HepG2 (cell line): Measurements from ENCODE around the gene POC1B. TPM values are rescaled to one million over a fixed set of nuclear protein-coding genes. Genes with fewer than 3 reads are reported as not detected.

Experiments used
- DNMT3B ChIP-seq: conservative IDR thresholded peaks from 2 replicates; pipeline ENCODE4 v1.6.1; 2016; ENCODE audit warnings: missing biosample characterization, control low read depth
- DR1 ChIP-seq: sonication (generic); formaldehyde crosslinking; IDR thresholded peaks from 2 replicates; pipeline ENCODE4 v1.8.0; 2021; ENCODE audit warnings: mild to moderate bottlenecking, missing genetic modification reagents, inconsistent platforms
- GATAD2A ChIP-seq: IDR thresholded peaks from 2 replicates; pipeline ENCODE4 v1.6.1; 2016
- HMGXB4 ChIP-seq, 2 experiments: sonication (generic) in 1 of 2; formaldehyde crosslinking in 1 of 2; IDR thresholded peaks; 2 replicates each; pipeline versions ENCODE4 v1.4.0 to v1.6.1; 2018 to 2020; ENCODE audit warnings: missing genetic modification reagents in 2 of 2, borderline replicate concordance in 1 of 2, low read depth in 1 of 2, mild to moderate bottlenecking in 1 of 2, missing biosample characterization in 1 of 2
- JUNB ChIP-seq: sonication (generic); formaldehyde crosslinking; IDR thresholded peaks from 2 replicates; pipeline ENCODE4 v1.8.0; 2022; ENCODE audit warnings: missing genetic modification reagents, mild to moderate bottlenecking, borderline replicate concordance
- MTF1 ChIP-seq: sonication (generic); formaldehyde crosslinking; IDR thresholded peaks from 2 replicates; pipeline ENCODE4 v1.5.0; 2020; ENCODE audit warnings: missing genetic modification reagents
- NFKBIZ ChIP-seq: IDR thresholded peaks from 2 replicates; pipeline ENCODE4 v1.6.1; 2018; ENCODE audit warnings: missing genetic modification reagents, missing compliant biosample characterization
- PHF21A ChIP-seq: sonication (generic); formaldehyde crosslinking; IDR thresholded peaks from 2 replicates; pipeline ENCODE4 v1.5.0; 2020; ENCODE audit warnings: mild to moderate bottlenecking, missing genetic modification reagents
- REL ChIP-seq: sonication (generic); formaldehyde crosslinking; conservative IDR thresholded peaks from 2 replicates; pipeline ENCODE4 v1.8.0; 2022; ENCODE audit warnings: mild to moderate bottlenecking, missing genetic modification reagents, moderate library complexity
- RFXAP ChIP-seq: sonication (generic); formaldehyde crosslinking; IDR thresholded peaks from 2 replicates; pipeline ENCODE4 v1.4.0; 2020; ENCODE audit warnings: missing genetic modification reagents, borderline replicate concordance
- SNAI1 ChIP-seq: sonication (generic); formaldehyde crosslinking; IDR thresholded peaks from 2 replicates; pipeline ENCODE4 v1.5.0; 2020; ENCODE audit warnings: mild to moderate bottlenecking, missing genetic modification reagents, borderline replicate concordance
- ZBTB46 ChIP-seq: sonication (generic); formaldehyde crosslinking; IDR thresholded peaks from 2 replicates; pipeline ENCODE4 v1.4.0; 2020; ENCODE audit warnings: mild to moderate bottlenecking, missing genetic modification reagents, borderline replicate concordance
- ZBTB49 ChIP-seq: sonication (generic); formaldehyde crosslinking; IDR thresholded peaks from 2 replicates; pipeline ENCODE4 v1.4.0; 2020; ENCODE audit warnings: missing genetic modification reagents, borderline replicate concordance
- ZFP1 ChIP-seq: IDR thresholded peaks from 2 replicates; pipeline ENCODE4 v1.6.1; 2016
- ZFP62 ChIP-seq: sonication (generic); formaldehyde crosslinking; IDR thresholded peaks from 2 replicates; pipeline ENCODE4 v1.4.0; 2020; ENCODE audit warnings: missing genetic modification reagents
- ZNF350 ChIP-seq: sonication (generic); formaldehyde crosslinking; IDR thresholded peaks from 2 replicates; pipeline ENCODE4 v1.4.0; 2020; ENCODE audit warnings: mild to moderate bottlenecking, low read depth, missing genetic modification reagents, borderline replicate concordance
- ZNF749 ChIP-seq: sonication (generic); formaldehyde crosslinking; IDR thresholded peaks from 2 replicates; pipeline ENCODE4 v1.8.0; 2022; ENCODE audit warnings: mild to moderate bottlenecking, missing genetic modification reagents, moderate library complexity, borderline replicate concordance
- ZNF768 ChIP-seq: sonication (generic); formaldehyde crosslinking; IDR thresholded peaks from 2 replicates; pipeline ENCODE4 v1.4.0; 2020; ENCODE audit warnings: missing genetic modification reagents
- ZSCAN22 ChIP-seq: sonication (generic); formaldehyde crosslinking; IDR thresholded peaks from 2 replicates; pipeline ENCODE4 v1.4.0; 2020; ENCODE audit warnings: mild to moderate bottlenecking, missing genetic modification reagents
- polyA plus RNA-seq, 8 experiments: library from polyadenylated mRNA; depleted of rRNA in 3 of 8; stranded (reverse) in 7 of 8; unstranded in 1 of 8; fragments of >200 nt; fragmentation: Illumina TruSeq in 4 of 8; extraction: Trizol in 4 of 8; gene quantifications; 2 replicates each; pipeline versions ENCODE4 v1.2.1 to v1.2.3, GENCODE V29; 2011 to 2016; ENCODE audit warnings: low read depth in 4 of 8, missing spikeins in 1 of 8, mixed read lengths in 1 of 8; ENCODE audit not compliant: insufficient read depth in 1 of 8
- total RNA-seq, 5 experiments: library from RNA; depleted of rRNA; stranded (reverse); fragments of >200 nt; fragmentation: Illumina TruSeq; extraction: Trizol; gene quantifications; 2 replicates each; pipeline ENCODE4 v1.2.3, GENCODE V29; 2016; ENCODE audit warnings: low read depth in 1 of 5
- TF ChIP-seq, protein P1 (sequence below), 2 experiments: fragments of 450-650 bp in 1 of 2; sonication (generic) in 1 of 2; formaldehyde crosslinking; IDR thresholded peaks; 2 replicates each; pipeline versions ENCODE4 v1.5.0 to v1.8.0; 2020 to 2022; ENCODE audit warnings: mild to moderate bottlenecking in 1 of 2, missing genetic modification reagents in 1 of 2

Gene POC1B
- total and polyA plus RNA-seq, 2 of the 13 experiments (the other 11 are each of a cell fraction or from before 2014, with no cell fraction given), result 9.3 to 11.0 TPM

- TF ChIP-seq RFXAP (CRISPR knock-in tag) (no peak), GATAD2A (CRISPR knock-in tag) (peak; percentile 40), ZSCAN22 (CRISPR knock-in tag) (no peak), NFKBIZ (CRISPR knock-in tag) (0 out of 2 replicates have a peak, but pooled peaks have one; percentile 26), ZFP62 (CRISPR knock-in tag) (no peak), DNMT3B (CRISPR knock-in tag) (0 out of 2 replicates have a peak, but pooled peaks have one; percentile 31), JUNB (CRISPR knock-in tag) (no peak), ZBTB49 (CRISPR knock-in tag) (no peak), HMGXB4 (CRISPR knock-in tag; IDR thresholded peaks at IDR 0.05; ENCODE audit: borderline replicate concordance in 1 of 2, low read depth in 1 of 2) (peak; percentile 77 to 87; a peak in 3 of 4 replicates), ZNF749 (no peak), REL (CRISPR knock-in tag) (0 out of 2 replicates have a peak, but pooled peaks have one; percentile 51), ZNF350 (CRISPR knock-in tag) (0 out of 2 replicates have a peak, but pooled peaks have one; percentile 51), ZBTB46 (CRISPR knock-in tag) (no peak), MTF1 (CRISPR knock-in tag) (no peak), ZFP1 (0 out of 2 replicates have a peak, but pooled peaks have one; percentile 20), PHF21A (CRISPR knock-in tag) (no peak), SNAI1 (CRISPR knock-in tag) (peak; percentile 68; the same call in 1 of the 2 replicates), ZNF768 (CRISPR knock-in tag) (no peak), DR1 (CRISPR knock-in tag) (peak; percentile 40; the same call in 1 of the 2 replicates)
- TF ChIP-seq, protein P1, sequence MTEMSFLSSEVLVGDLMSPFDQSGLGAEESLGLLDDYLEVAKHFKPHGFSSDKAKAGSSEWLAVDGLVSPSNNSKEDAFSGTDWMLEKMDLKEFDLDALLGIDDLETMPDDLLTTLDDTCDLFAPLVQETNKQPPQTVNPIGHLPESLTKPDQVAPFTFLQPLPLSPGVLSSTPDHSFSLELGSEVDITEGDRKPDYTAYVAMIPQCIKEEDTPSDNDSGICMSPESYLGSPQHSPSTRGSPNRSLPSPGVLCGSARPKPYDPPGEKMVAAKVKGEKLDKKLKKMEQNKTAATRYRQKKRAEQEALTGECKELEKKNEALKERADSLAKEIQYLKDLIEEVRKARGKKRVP (CRISPR knock-in tag; IDR thresholded peaks at IDR 0.05), result peak in 1 of 2 experiments; percentile 54; a peak in 1 of 4 replicates
Observed at GRCh38 chr12:89524541-89525304, 1.1 kb downstream of the POC1B start, which contains the start of gene GALNT4 (continued).
